ENCODE data around the gene ARHGEF19.

ARHGEF19 gene

DNA sequence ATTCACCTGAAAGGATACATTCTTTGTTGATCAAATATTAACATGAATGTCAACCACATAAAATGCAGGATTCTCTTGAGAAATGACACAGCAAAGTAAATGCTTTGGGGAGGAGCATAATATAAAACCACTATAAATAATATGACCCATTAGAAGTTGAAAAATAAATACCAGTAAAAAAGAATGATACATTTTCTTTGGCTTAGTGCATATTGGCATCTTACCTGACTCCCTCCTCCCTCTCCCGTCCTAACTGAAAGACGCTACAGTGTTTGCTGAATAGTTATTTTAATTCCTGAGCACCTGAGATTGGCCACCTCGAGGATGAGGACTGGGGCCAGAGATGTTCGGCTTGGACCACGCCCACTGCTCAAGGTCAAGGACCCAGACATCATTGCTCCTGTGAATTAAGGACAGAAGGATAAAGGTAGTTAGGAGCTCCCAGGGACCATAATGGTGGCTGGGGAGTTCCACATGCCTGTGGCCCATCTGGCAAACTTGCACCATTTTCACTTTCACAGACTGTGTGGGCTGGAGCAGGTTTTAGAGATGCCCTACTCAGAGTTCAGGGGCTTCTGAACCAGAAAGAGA, 41.0 kb upstream of the ARHGEF19 start:
- H3K79me1 ChIP-seq (ENCODE audit: low read depth, low read length) = no peaks in the 10 kb centered on the region
- no peak overlapping the region for H2BK5ac ChIP-seq (ENCODE audit: low read length)
- H2BK12ac ChIP-seq (ENCODE audit: low read length) = no peak overlapping the region
- peaks cover 23 to 85% of the 10 kb centered on the region in 2 donors for H3K36me3 ChIP-seq (replicated peaks in 1 of 2; ENCODE audit: control insufficient read depth in 2 of 2, insufficient read depth in 2 of 2, low read length in 2 of 2)
- H3K27ac ChIP-seq (replicated peaks; ENCODE audit: low read length) = no peak overlapping the region
- H3K4me2 ChIP-seq (ENCODE audit: insufficient read depth, low read length, poor library complexity, severe bottlenecking) = no peak overlapping the region
- no peak overlapping the region for H3K23ac ChIP-seq (ENCODE audit: low read depth, low read length, poor library complexity)
- no peaks in the 10 kb centered on the region for H3K27me3 ChIP-seq (ENCODE audit: control insufficient read depth in 3 of 3, insufficient read depth in 3 of 3, low read depth in 1 of 3, low read length in 3 of 3)
- no peak overlapping the region for H2AK5ac ChIP-seq (ENCODE audit: low read depth, low read length)
- no peak overlapping the region for H3K9ac ChIP-seq (ENCODE audit: low read depth, low read length, poor library complexity)
- no peak overlapping the region for H3K18ac ChIP-seq (ENCODE audit: low read length)
- H2BK120ac ChIP-seq (ENCODE audit: low read depth, low read length) = no peak overlapping the region
- H3K14ac ChIP-seq (ENCODE audit: low read length) = no peak overlapping the region
- no peak overlapping the region for H4K91ac ChIP-seq (ENCODE audit: low read depth, low read length, poor library complexity)
- no peaks in the 10 kb centered on the region for H3K9me3 ChIP-seq (replicated peaks in 1 of 2; ENCODE audit: control insufficient read depth in 2 of 2, insufficient read depth in 1 of 2, low read depth in 1 of 2, low read length in 2 of 2)
- no peak overlapping the region for H3K4ac ChIP-seq (ENCODE audit: low read length)
- no peak for DNase-seq (ENCODE audit: low spot score)
- no peaks in the 10 kb centered on the region for H3K4me1 ChIP-seq (ENCODE audit: control insufficient read depth in 2 of 2, insufficient read depth in 1 of 2, low read depth in 1 of 2, low read length in 2 of 2)
- H4K8ac ChIP-seq (ENCODE audit: low read depth, low read length) = no peak overlapping the region
- no peak overlapping the region for H2AFZ ChIP-seq (ENCODE audit: low read length)
- WGBS, 2 donors (ENCODE audit: extremely low coverage in 2 of 2, insufficient read length in 2 of 2, insufficient replicate concordance in 1 of 2) = no CpG with 5 or more reads among the region's 5 CpGs
- no peak overlapping the region for H2BK15ac ChIP-seq (ENCODE audit: low read length)
- no peak overlapping the region for H3K4me3 ChIP-seq (ENCODE audit: low read length in 2 of 2)

DNA sequence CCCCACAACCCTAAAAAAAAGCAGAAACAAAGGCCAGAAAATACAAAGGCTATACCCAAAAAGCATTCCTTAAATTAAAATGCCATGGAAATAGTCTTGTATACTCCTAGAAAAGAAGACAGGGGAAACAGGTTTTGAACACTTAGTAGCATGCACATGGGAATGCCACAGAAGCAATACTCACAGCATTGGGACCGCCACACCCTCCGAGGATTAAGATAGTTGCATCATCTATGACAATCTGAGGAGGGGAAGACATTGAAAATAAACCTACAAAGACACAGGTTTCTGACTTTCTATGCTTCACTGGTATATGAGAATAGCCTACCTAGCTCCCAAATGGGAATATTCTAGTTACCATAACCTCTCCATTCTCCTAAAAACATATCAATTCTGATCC, 40.5 kb upstream of the ARHGEF19 start:
- Histone ChIP-seq H2BK120ac (ENCODE audit: low read depth, low read length) (no peak overlapping the region), H2BK5ac (ENCODE audit: low read length) (no peak overlapping the region), H3K36me3 (replicated peaks in 1 of 2; ENCODE audit: control insufficient read depth in 2 of 2, insufficient read depth in 2 of 2, low read length in 2 of 2) (peaks cover 23 to 90% of the 10 kb centered on the region in 2 donors), H2BK15ac (ENCODE audit: low read length) (no peak overlapping the region), H3K4ac (ENCODE audit: low read length) (no peak overlapping the region), H4K8ac (ENCODE audit: low read depth, low read length) (no peak overlapping the region), H3K4me2 (ENCODE audit: insufficient read depth, low read length, poor library complexity, severe bottlenecking) (no peak overlapping the region), H3K23ac (ENCODE audit: low read depth, low read length, poor library complexity) (no peak overlapping the region), H3K9ac (ENCODE audit: low read depth, low read length, poor library complexity) (no peak overlapping the region), H2AK5ac (ENCODE audit: low read depth, low read length) (no peak overlapping the region), H4K91ac (ENCODE audit: low read depth, low read length, poor library complexity) (no peak overlapping the region), H2BK12ac (ENCODE audit: low read length) (no peak overlapping the region), H3K4me1 (ENCODE audit: control insufficient read depth in 2 of 2, insufficient read depth in 1 of 2, low read depth in 1 of 2, low read length in 2 of 2) (no peaks in the 10 kb centered on the region), H3K14ac (ENCODE audit: low read length) (no peak overlapping the region), H3K18ac (ENCODE audit: low read length) (no peak overlapping the region), H3K27ac (replicated peaks; ENCODE audit: low read length) (no peak overlapping the region), H2AFZ (ENCODE audit: low read length) (no peak overlapping the region), H3K79me1 (ENCODE audit: low read depth, low read length) (no peaks in the 10 kb centered on the region), H3K4me3 (ENCODE audit: low read length in 2 of 2) (no peak overlapping the region), H3K9me3 (replicated peaks in 1 of 2; ENCODE audit: control insufficient read depth in 2 of 2, insufficient read depth in 1 of 2, low read depth in 1 of 2, low read length in 2 of 2) (no peaks in the 10 kb centered on the region), H3K27me3 (ENCODE audit: control insufficient read depth in 3 of 3, insufficient read depth in 3 of 3, low read depth in 1 of 3, low read length in 3 of 3) (no peaks in the 10 kb centered on the region)
- no peak for DNase-seq (ENCODE audit: low spot score)
- no CpG with 5 or more reads among the region's 2 CpGs for whole genome bisulfite sequencing, 2 donors (ENCODE audit: extremely low coverage in 2 of 2, insufficient read length in 2 of 2, insufficient replicate concordance in 1 of 2)

DNA sequence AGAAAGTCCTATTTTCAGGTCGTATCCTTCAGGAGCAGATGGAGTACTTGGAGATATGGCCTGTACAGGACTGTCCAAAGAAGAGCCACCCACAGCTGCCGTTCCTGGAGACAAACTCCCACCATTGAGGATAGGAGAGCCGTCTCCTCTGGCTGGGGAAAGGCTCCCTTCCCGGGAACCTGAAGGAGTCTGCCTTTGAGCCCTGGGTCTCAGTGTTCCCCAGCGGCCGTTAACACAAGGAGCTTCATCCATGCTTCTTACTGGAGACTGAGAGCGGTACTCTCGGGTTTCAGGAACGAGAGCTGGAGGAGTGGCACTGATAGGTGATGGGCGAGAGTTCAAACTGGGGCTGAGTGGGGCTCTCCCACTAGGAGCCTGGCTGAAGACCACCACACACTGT, 38.9 kb upstream of the ARHGEF19 start:
- no peak overlapping the region for H2BK120ac ChIP-seq (ENCODE audit: low read depth, low read length)
- no peaks in the 10 kb centered on the region for H3K27me3 ChIP-seq (ENCODE audit: control insufficient read depth in 3 of 3, insufficient read depth in 3 of 3, low read depth in 1 of 3, low read length in 3 of 3)
- no peak overlapping the region for H2AK5ac ChIP-seq (ENCODE audit: low read depth, low read length)
- H3K18ac ChIP-seq (ENCODE audit: low read length) = no peak overlapping the region
- H2BK12ac ChIP-seq (ENCODE audit: low read length) = no peak overlapping the region
- no peaks in the 10 kb centered on the region for H3K79me1 ChIP-seq (ENCODE audit: low read depth, low read length)
- H2BK15ac ChIP-seq (ENCODE audit: low read length) = no peak overlapping the region
- no peak overlapping the region for H4K8ac ChIP-seq (ENCODE audit: low read depth, low read length)
- peaks cover 27 to 96% of the 10 kb centered on the region in 2 donors for H3K36me3 ChIP-seq (replicated peaks in 1 of 2; ENCODE audit: control insufficient read depth in 2 of 2, insufficient read depth in 2 of 2, low read length in 2 of 2)
- no peak overlapping the region for H2BK5ac ChIP-seq (ENCODE audit: low read length)
- no peak for DNase-seq (ENCODE audit: low spot score)
- no CpG with 5 or more reads among the region's 10 CpGs for WGBS, 2 donors (ENCODE audit: extremely low coverage in 2 of 2, insufficient read length in 2 of 2, insufficient replicate concordance in 1 of 2)
- no peak overlapping the region for H4K91ac ChIP-seq (ENCODE audit: low read depth, low read length, poor library complexity)
- H3K4ac ChIP-seq (ENCODE audit: low read length) = no peak overlapping the region
- no peak overlapping the region for H3K23ac ChIP-seq (ENCODE audit: low read depth, low read length, poor library complexity)
- no peak overlapping the region for H3K14ac ChIP-seq (ENCODE audit: low read length)
- no peak overlapping the region for H3K4me2 ChIP-seq (ENCODE audit: insufficient read depth, low read length, poor library complexity, severe bottlenecking)
- no peaks in the 10 kb centered on the region for H3K9me3 ChIP-seq (replicated peaks in 1 of 2; ENCODE audit: control insufficient read depth in 2 of 2, insufficient read depth in 1 of 2, low read depth in 1 of 2, low read length in 2 of 2)
- no peak overlapping the region for H3K4me3 ChIP-seq (ENCODE audit: low read length in 2 of 2)
- no peak overlapping the region for H2AFZ ChIP-seq (ENCODE audit: low read length)
- no peak overlapping the region for H3K9ac ChIP-seq (ENCODE audit: low read depth, low read length, poor library complexity)
- H3K27ac ChIP-seq (replicated peaks; ENCODE audit: low read length) = no peak overlapping the region
- H3K4me1 ChIP-seq (ENCODE audit: control insufficient read depth in 2 of 2, insufficient read depth in 1 of 2, low read depth in 1 of 2, low read length in 2 of 2) = no peaks in the 10 kb centered on the region

DNA sequence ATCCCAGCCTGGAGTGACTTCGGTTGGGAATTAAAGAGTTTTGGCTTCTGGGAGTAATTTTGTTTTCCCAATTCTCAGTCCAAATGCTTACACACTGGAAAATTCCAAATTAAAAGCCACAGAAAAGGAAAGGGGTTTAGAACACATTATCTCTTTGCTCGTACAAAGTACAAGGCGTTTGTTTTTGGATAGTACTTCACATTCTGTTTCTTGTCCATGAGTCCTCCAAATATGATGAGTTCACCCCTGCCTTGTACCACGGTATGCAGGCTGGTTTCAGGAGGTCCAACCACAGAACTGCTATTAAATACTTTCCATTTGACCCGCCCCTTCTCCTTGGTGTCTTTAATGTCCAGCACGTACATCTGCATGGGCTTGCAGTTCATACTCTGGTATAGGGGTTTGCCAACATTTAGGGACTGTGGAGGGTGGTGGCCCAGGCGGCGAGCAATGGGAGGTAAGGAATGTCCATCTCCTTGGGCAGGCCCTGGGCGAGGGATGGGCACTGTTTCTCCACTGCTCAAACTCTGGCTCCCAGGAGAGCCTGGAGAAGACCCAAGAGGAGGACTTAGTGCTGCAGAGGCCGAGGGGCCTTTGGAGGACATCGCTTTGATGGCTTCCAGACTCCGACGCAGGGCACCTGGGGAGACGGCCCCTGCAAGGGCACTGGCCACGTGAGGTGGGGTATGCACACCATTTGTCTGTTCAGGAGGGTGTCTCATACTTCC, 38.2 kb upstream of the ARHGEF19 start:
- no peak overlapping the region for H2BK5ac ChIP-seq (ENCODE audit: low read length)
- H3K9me3 ChIP-seq (replicated peaks in 1 of 2; ENCODE audit: control insufficient read depth in 2 of 2, insufficient read depth in 1 of 2, low read depth in 1 of 2, low read length in 2 of 2) = no peaks in the 10 kb centered on the region
- no peak overlapping the region for H3K4ac ChIP-seq (ENCODE audit: low read length)
- no peak overlapping the region for H4K91ac ChIP-seq (ENCODE audit: low read depth, low read length, poor library complexity)
- H4K8ac ChIP-seq (ENCODE audit: low read depth, low read length) = no peak overlapping the region
- no peak overlapping the region for H2BK12ac ChIP-seq (ENCODE audit: low read length)
- DNase-seq (ENCODE audit: low spot score) = no peak
- no peak overlapping the region for H3K4me3 ChIP-seq (ENCODE audit: low read length in 2 of 2)
- H3K23ac ChIP-seq (ENCODE audit: low read depth, low read length, poor library complexity) = no peak overlapping the region
- H2BK15ac ChIP-seq (ENCODE audit: low read length) = no peak overlapping the region
- no peak overlapping the region for H3K18ac ChIP-seq (ENCODE audit: low read length)
- no peak overlapping the region for H3K4me2 ChIP-seq (ENCODE audit: insufficient read depth, low read length, poor library complexity, severe bottlenecking)
- H3K27me3 ChIP-seq (ENCODE audit: control insufficient read depth in 3 of 3, insufficient read depth in 3 of 3, low read depth in 1 of 3, low read length in 3 of 3) = no peaks in the 10 kb centered on the region
- H3K9ac ChIP-seq (ENCODE audit: low read depth, low read length, poor library complexity) = no peak overlapping the region
- H2BK120ac ChIP-seq (ENCODE audit: low read depth, low read length) = no peak overlapping the region
- H3K4me1 ChIP-seq (ENCODE audit: control insufficient read depth in 2 of 2, insufficient read depth in 1 of 2, low read depth in 1 of 2, low read length in 2 of 2) = no peaks in the 10 kb centered on the region
- peaks cover 25 to 94% of the 10 kb centered on the region in 2 donors for H3K36me3 ChIP-seq (replicated peaks in 1 of 2; ENCODE audit: control insufficient read depth in 2 of 2, insufficient read depth in 2 of 2, low read length in 2 of 2)
- no peak overlapping the region for H2AK5ac ChIP-seq (ENCODE audit: low read depth, low read length)
- WGBS, 2 donors (ENCODE audit: extremely low coverage in 2 of 2, insufficient read length in 2 of 2, insufficient replicate concordance in 1 of 2) = no CpG with 5 or more reads among the region's 15 CpGs
- no peak overlapping the region for H2AFZ ChIP-seq (ENCODE audit: low read length)
- no peak overlapping the region for H3K27ac ChIP-seq (replicated peaks; ENCODE audit: low read length)
- H3K79me1 ChIP-seq (ENCODE audit: low read depth, low read length) = no peaks in the 10 kb centered on the region
- no peak overlapping the region for H3K14ac ChIP-seq (ENCODE audit: low read length)

Data from neuronal stem cell (in vitro differentiated cells).